GM12801 (cell line): ENCODE measurements around the gene APOA4.

Source experiments
- CTCF ChIP-seq: IDR thresholded peaks from one replicate; pipeline ENCODE4 v1.5.1; 2011; ENCODE audit warnings: control low read depth; ENCODE audit not compliant: insufficient read length; ENCODE audit errors: extremely low read depth

APOA4 gene

GRCh38 chr11:116849060-116849459 is 26.0 kb upstream of the APOA4 start:
- TF ChIP-seq CTCF = no peak

GRCh38 chr11:116847612-116848011 is 24.5 kb upstream of the APOA4 start:
- no peak for TF ChIP-seq CTCF

GRCh38 chr11:116844722-116845121 is 21.6 kb upstream of the APOA4 start:
- TF ChIP-seq CTCF = no peak

- TF ChIP-seq CTCF = no peak
These were observed 20.6 kb upstream of the APOA4 start for GRCh38 chr11:116843661-116844060.

- TF ChIP-seq CTCF = no peak
These were observed 19.8 kb upstream of the APOA4 start for GRCh38 chr11:116842909-116843308.

DNA sequence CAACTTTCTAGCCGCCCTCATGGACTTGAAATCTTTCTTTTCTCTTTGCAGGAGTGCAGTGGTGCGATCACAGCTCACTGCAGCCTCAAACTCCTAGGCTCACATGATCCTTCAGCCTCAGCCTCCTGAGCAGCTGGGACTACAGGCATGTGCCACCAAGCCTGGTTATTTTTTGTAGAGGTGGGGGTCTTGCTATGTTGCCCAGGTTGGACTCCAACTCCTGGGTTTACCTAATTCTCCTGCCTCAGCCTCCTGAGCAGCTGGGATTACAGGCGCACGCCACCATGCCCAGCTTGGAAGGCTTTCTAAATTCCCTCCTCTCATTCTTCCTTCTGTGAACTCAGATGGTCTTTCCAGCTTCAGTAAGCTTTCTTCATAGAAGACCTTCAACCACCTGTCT is 19.0 kb upstream of the APOA4 start:
- TF ChIP-seq CTCF = no peak

GRCh38 chr11:116840746-116841296 is 17.7 kb upstream of the APOA4 start:
- no peak for TF ChIP-seq CTCF

DNA sequence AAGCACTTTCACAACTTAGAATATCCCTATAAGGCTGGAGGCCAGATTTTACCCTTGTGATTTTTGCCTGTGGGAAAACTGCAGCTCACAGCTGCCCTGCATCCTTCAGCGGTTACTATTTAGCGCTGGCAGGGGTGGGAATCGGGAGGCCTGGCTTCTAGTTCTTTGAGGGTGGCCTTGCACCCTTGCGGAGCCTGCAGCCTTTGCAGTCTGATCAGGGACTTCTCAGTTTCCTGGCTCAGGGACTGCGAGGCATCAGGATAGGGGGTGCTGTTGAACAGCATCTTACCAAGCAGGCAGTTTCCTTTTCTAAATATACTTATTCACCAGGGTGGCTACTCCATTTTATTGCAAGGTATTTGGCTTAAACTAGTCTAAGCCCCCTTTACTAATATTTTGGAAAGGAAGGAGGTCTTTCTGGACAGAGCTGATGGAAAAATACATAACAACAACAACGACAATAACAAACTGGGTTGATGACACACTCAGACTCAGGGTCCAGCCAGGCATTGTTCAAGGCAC is 17.2 kb upstream of the APOA4 start:
- no peak for TF ChIP-seq CTCF
